Uterus (tissue), 4 donors: ENCODE data around the gene TMEM161A. TPM values are rescaled to one million over a fixed set of nuclear protein-coding genes. Genes with fewer than 3 reads are reported as not detected.
"Not testable (repeated sequence)": the region's sequence is repeated elsewhere in the genome, so short reads cannot be mapped to it uniquely, and the experiment has no call there.

ENCODE experiments used
- DNase-seq, 2 donors: peaks; one replicate each; pipeline ENCODE4 v3.0.0-alpha.2; 2019 to 2020
- H3K27ac ChIP-seq, 2 donors: fragments of 200-600 bp; sonication (generic); 1 replicate in 1 of 2; 2 replicates in 1 of 2; pipeline ENCODE4 v1.5.1; 2016 to 2018
- H3K27me3 ChIP-seq, 2 donors: fragments of 200-600 bp; sonication (generic); one replicate each; pipeline ENCODE4 v1.5.1; 2018 to 2019; ENCODE audit warnings: control low read depth in 1 of 2
- H3K36me3 ChIP-seq, 2 donors: fragments of 200-600 bp; sonication (generic); one replicate each; pipeline ENCODE4 v1.5.1; 2019; ENCODE audit warnings: control low read depth in 1 of 2
- H3K4me1 ChIP-seq, 2 donors: fragments of 200-600 bp; sonication (generic); one replicate each; pipeline ENCODE4 v1.5.1; 2018 to 2019; ENCODE audit warnings: control low read depth in 1 of 2
- H3K4me3 ChIP-seq, 2 donors: fragments of 200-600 bp; sonication (generic); 1 replicate in 1 of 2; 2 replicates in 1 of 2; pipeline ENCODE4 v1.5.1; 2018 to 2019; ENCODE audit warnings: mild to moderate bottlenecking in 1 of 2
- H3K9me3 ChIP-seq, 2 donors: fragments of 200-600 bp; sonication (generic); one replicate each; pipeline ENCODE4 v1.5.1; 2019; ENCODE audit warnings: control low read depth in 1 of 2
- POLR2A ChIP-seq, 2 donors: fragments of 450-650 bp; IDR thresholded peaks; one replicate each; pipeline ENCODE4 v1.6.1; 2016; ENCODE audit warnings: antibody characterized with exemption in 2 of 2, mild to moderate bottlenecking in 1 of 2, moderate library complexity in 1 of 2
- intact Hi-C: fragments of 100-400 bp; cut with DNase I; formaldehyde crosslinking; loops from one replicate; pipeline ENCODE4 v1.15.1; 2023; ENCODE audit warnings: low total_unique reads
- total RNA-seq, 4 donors: library from RNA; depleted of rRNA in 3 of 4; stranded (reverse); fragments of >200 nt in 3 of 4; gene quantifications; one replicate each; pipeline versions ENCODE4 v1.1.0 to v1.2.4, GENCODE V29; 2014 to 2023
- TF ChIP-seq, protein P1 (sequence below), 4 experiments: fragments of 200-600 bp in 2 of 4; fragments of 450-650 bp in 2 of 4; sonication (generic) in 2 of 4; IDR thresholded peaks; one replicate each; pipeline ENCODE4 v1.5.1; 2016 to 2019; ENCODE audit warnings: antibody characterized with exemption in 4 of 4, mild to moderate bottlenecking in 2 of 4, moderate library complexity in 1 of 4
- donor health status: DM: yes; HTN: yes; CAD: no.

Gene TMEM161A
- total RNA-seq, 4 donors from 2014 or later = 3.5 to 33.6 (median 17.3) TPM

DNA sequence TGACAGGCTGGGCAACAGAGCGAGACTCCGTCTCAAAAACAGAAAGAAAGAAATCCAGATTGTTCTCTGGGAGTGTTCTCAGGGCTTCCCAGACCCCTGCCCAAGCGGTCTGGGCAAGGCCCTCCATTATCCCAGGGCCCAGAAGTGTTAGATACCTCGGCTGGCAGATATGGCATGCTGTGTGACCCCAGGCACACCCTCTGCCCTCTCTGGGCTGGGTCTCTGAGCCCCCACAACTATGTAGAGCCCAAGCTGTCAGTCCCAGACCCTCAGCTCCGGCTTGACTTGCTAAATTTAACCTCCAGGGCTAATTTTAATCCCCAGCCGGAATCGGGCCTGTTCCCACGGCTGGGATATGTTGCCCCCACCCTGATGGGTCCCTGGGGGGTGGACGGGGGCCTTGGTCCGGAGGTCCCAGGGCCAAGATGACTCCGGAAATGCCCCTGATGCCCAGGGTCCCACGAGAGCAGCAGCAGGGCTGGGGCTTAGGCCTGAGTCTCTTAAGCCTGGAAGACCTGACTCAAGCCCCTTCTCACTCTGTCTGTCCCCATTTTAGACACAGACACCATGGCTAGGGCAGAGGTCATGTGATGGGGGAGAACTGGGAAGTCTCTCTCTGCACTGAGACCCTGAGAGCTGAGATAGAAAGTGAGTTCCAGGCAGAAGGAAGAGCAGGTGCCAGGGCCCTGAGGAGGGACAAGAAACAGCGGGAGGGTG is 14.5 kb upstream of the TMEM161A start:
- intact Hi-C loops = no loop called here
- TF ChIP-seq, protein P1, sequence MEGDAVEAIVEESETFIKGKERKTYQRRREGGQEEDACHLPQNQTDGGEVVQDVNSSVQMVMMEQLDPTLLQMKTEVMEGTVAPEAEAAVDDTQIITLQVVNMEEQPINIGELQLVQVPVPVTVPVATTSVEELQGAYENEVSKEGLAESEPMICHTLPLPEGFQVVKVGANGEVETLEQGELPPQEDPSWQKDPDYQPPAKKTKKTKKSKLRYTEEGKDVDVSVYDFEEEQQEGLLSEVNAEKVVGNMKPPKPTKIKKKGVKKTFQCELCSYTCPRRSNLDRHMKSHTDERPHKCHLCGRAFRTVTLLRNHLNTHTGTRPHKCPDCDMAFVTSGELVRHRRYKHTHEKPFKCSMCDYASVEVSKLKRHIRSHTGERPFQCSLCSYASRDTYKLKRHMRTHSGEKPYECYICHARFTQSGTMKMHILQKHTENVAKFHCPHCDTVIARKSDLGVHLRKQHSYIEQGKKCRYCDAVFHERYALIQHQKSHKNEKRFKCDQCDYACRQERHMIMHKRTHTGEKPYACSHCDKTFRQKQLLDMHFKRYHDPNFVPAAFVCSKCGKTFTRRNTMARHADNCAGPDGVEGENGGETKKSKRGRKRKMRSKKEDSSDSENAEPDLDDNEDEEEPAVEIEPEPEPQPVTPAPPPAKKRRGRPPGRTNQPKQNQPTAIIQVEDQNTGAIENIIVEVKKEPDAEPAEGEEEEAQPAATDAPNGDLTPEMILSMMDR (IDR thresholded peaks at IDR 0.05) = no peak
- TF ChIP-seq POLR2A (IDR thresholded peaks at IDR 0.05) = no peak
- Histone ChIP-seq H3K9me3 (no peaks in the 10 kb centered on the region), H3K4me1 (no peaks in the 10 kb centered on the region), H3K27me3 (no peaks in the 10 kb centered on the region), H3K4me3 (no peak overlapping the region), H3K27ac (no peak overlapping the region), H3K36me3 (no peaks in the 10 kb centered on the region)
- DNase-seq = no peak

- Histone ChIP-seq H3K4me1 (no peaks in the 10 kb centered on the region), H3K4me3 (no peak overlapping the region), H3K27me3 (no peaks in the 10 kb centered on the region), H3K27ac (no peak overlapping the region), H3K9me3 (no peaks in the 10 kb centered on the region), H3K36me3 (no peaks in the 10 kb centered on the region)
- TF ChIP-seq POLR2A (IDR thresholded peaks at IDR 0.05) = no peak
- intact Hi-C loops = no loop called here
- no peak for DNase-seq
Measured at GRCh38 chr19:19151418-19151817, 13.1 kb upstream of the TMEM161A start.

DNA sequence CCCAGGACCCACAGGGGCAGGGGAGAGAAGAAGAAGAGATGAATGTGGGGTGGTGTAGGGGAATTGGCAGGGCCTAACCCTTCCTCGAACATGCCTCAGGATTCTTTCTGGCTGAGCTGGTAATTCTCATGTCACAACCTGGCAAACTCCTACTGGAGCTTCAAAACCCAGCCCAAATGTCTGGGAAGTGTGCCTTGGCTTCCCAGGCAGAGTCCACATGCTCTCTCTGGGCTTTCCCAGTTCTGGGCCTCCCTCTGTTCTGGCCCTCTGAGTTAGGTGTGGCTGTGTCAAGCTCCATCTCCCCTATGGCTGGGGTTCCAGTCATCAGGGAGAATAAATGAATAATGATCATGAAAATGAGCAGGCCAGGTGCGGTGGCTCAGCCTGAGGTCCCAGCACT is 11.2 kb upstream of the TMEM161A start:
- Histone ChIP-seq H3K36me3 (no peaks in the 10 kb centered on the region), H3K4me1 (no peaks in the 10 kb centered on the region), H3K4me3 (no peak overlapping the region), H3K9me3 (no peaks in the 10 kb centered on the region), H3K27me3 (no peaks in the 10 kb centered on the region), H3K27ac (no peak overlapping the region)
- TF ChIP-seq POLR2A (IDR thresholded peaks at IDR 0.05) = no peak
- TF ChIP-seq, protein P1 (IDR thresholded peaks at IDR 0.05) = no peak
- DNase-seq = no peak
- intact Hi-C loops = no loop called here

DNA sequence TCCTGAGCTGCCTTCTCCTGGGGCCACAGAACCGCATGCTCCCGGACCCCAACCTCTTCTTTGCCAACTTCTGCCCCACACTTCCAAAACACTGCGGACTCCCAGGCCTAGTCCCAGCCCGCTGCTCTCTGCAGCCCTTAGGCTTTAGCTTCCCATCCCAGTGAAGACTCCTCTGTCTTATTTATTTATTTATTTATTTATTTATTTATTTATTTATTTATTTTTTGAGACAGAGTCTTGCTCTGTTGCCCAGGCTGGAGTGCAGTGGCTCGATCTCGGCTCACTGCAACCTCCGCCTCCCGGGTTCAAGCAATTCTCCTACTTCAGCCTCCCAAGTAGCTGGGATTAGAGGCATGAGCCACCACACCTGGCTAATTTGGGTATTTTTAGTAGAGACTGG is 10.2 kb upstream of the TMEM161A start:
- intact Hi-C loops = not testable (repeated sequence)

DNA sequence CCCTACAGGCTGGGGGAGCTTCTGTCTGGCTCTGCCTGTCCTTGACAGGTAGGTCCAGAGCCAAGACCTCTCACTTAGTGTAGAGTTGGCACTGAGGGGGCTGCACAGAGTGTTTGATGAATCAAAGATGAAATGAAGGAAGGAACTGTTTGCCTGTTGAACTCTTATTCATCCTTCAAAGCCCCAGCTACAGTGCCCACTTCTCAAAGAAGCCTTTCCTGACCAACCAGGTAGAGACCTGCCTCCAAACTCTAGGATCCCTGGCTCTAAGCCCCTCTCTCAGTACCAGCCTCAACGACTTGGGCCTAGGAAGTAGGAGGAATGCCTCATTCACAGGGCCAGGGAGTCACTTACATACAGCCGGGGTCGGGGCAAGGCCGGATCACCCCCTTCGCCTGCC is 9.1 kb upstream of the TMEM161A start:
- no peak overlapping the region for H3K27ac ChIP-seq
- H3K4me1 ChIP-seq = no peaks in the 10 kb centered on the region
- intact Hi-C loops = no loop called here
- no peaks in the 10 kb centered on the region for H3K9me3 ChIP-seq
- H3K36me3 ChIP-seq = no peaks in the 10 kb centered on the region
- DNase-seq = no peak
- no peaks in the 10 kb centered on the region for H3K27me3 ChIP-seq
- H3K4me3 ChIP-seq = no peak overlapping the region
- TF ChIP-seq, protein P1 (IDR thresholded peaks at IDR 0.05) = no peak
- no peak for TF ChIP-seq POLR2A (IDR thresholded peaks at IDR 0.05)

More for the DNA sequence above, 10.2 kb upstream of the TMEM161A start:
- not testable (repeated sequence) for H3K9me3 ChIP-seq, DNase-seq, H3K27me3 ChIP-seq, H3K27ac ChIP-seq, H3K4me1 ChIP-seq, H3K36me3 ChIP-seq, H3K4me3 ChIP-seq

GRCh38 chr19:19146865-19147264 is 8.6 kb upstream of the TMEM161A start:
- no peaks in the 10 kb centered on the region for H3K4me1 ChIP-seq
- no peak overlapping the region for H3K4me3 ChIP-seq
- H3K36me3 ChIP-seq = no peaks in the 10 kb centered on the region
- DNase-seq = no peak
- intact Hi-C loops = no loop called here
- H3K27ac ChIP-seq = no peak overlapping the region
- TF ChIP-seq, protein P1 (IDR thresholded peaks at IDR 0.05) = no peak
- TF ChIP-seq POLR2A (IDR thresholded peaks at IDR 0.05) = no peak
- no peaks in the 10 kb centered on the region for H3K9me3 ChIP-seq
- H3K27me3 ChIP-seq = no peaks in the 10 kb centered on the region
